HAP-1 (cell line): Measurements from ENCODE around the gene ZFX.
"Not testable (repeated sequence)": the region's sequence is repeated elsewhere in the genome, so short reads cannot be mapped to it uniquely, and the experiment has no call there.

Experiments
- DNase-seq, 2 experiments: peaks; one replicate each; pipeline ENCODE4 v3.0.0-alpha.2; 2016 to 2020; ENCODE audit warnings: low spot score in 2 of 2
- H3K27me3 ChIP-seq: fragments of 250-450 bp; sonication (Bioruptor Pico); 2 replicates; pipeline ENCODE4 v1.5.1; 2020; ENCODE audit warnings: low read depth, mild to moderate bottlenecking, moderate library complexity
- H3K36me3 ChIP-seq: fragments of 250-450 bp; sonication (Bioruptor Pico); replicated peaks from 2 replicates; pipeline ENCODE4 v1.5.1; 2020; ENCODE audit warnings: mild to moderate bottlenecking
- H3K4me1 ChIP-seq: fragments of 250-450 bp; sonication (Bioruptor Pico); 2 replicates; pipeline ENCODE4 v1.5.1; 2020; ENCODE audit warnings: mild to moderate bottlenecking
- H3K4me3 ChIP-seq: fragments of 250-450 bp; sonication (Bioruptor Pico); 2 replicates; pipeline ENCODE4 v1.5.1; 2020; ENCODE audit warnings: mild to moderate bottlenecking, moderate library complexity
- H3K9me3 ChIP-seq: fragments of 250-450 bp; sonication (Bioruptor Pico); 2 replicates; pipeline ENCODE4 v1.5.1; 2020; ENCODE audit warnings: mild to moderate bottlenecking, moderate library complexity
- in situ Hi-C: fragments of 300-500 bp; cut with MboI; formaldehyde crosslinking; loops from 3 replicates; pipeline ENCODE4 v1.14.3; 2020; ENCODE audit warnings: low sequenced_read_pairs, inconsistent platforms, mixed read lengths

ZFX gene

GRCh38 chrX:24149351-24150050, at the start of gene ZFX:
ZFX (plus strand) TSS chrX:24149729; CDS start chrX:24172743, 23,014 bp downstream.
- Histone ChIP-seq H3K4me3 (peak within 1 kb of the TSS; percentile 75), H3K27me3 (no peaks in the 10 kb centered on the region), H3K9me3 (no peaks in the 10 kb centered on the region), H3K4me1 (peaks cover 66% of the 10 kb centered on the region), H3K36me3 (peaks cover 13% of the 10 kb centered on the region)
- in situ Hi-C loops: loop anchor here (10.0 kb wide), 1 partner anchor 65 kb away; no protein-coding TSS in a partner anchor
- DNase-seq: peak in 1 of 2 experiments; percentile 83

- H3K27me3 ChIP-seq: no peaks in the 10 kb centered on the region; the same call in 1 of the 2 replicates
Measured at GRCh38 chrX:24100713-24101112, 48.8 kb upstream of the ZFX start.

GRCh38 chrX:24110069-24110468, 39.5 kb upstream of the ZFX start:
- no peaks in the 10 kb centered on the region for H3K4me1 ChIP-seq
- no peaks in the 10 kb centered on the region for H3K9me3 ChIP-seq
- H3K4me3 ChIP-seq: no peak overlapping the region
- in situ Hi-C loops: no loop called here
- no peak for DNase-seq
- no peaks in the 10 kb centered on the region for H3K27me3 ChIP-seq
- H3K36me3 ChIP-seq: no peaks in the 10 kb centered on the region

More at GRCh38 chrX:24100713-24101112, 48.8 kb upstream of the ZFX start:
- no peaks in the 10 kb centered on the region for H3K9me3 ChIP-seq
- peaks cover under 1% of the 10 kb centered on the region; the same call in 1 of the 2 replicates for H3K4me1 ChIP-seq
- no peaks in the 10 kb centered on the region for H3K36me3 ChIP-seq
- no peak overlapping the region for H3K4me3 ChIP-seq
- no peak for DNase-seq
- in situ Hi-C loops: no loop called here

GRCh38 chrX:24113181-24113580, 36.3 kb upstream of the ZFX start:
- in situ Hi-C loops: no loop called here
- no peak for DNase-seq
- no peaks in the 10 kb centered on the region for H3K27me3 ChIP-seq
- no peaks in the 10 kb centered on the region; the same call in 1 of the 2 replicates for H3K9me3 ChIP-seq
- H3K4me3 ChIP-seq: no peak overlapping the region
- no peaks in the 10 kb centered on the region for H3K4me1 ChIP-seq
- no peaks in the 10 kb centered on the region for H3K36me3 ChIP-seq

GRCh38 chrX:24117258-24117657, 32.3 kb upstream of the ZFX start:
- no peak for DNase-seq

GRCh38 chrX:24124244-24124799, 25.2 kb upstream of the ZFX start:
- Histone ChIP-seq H3K4me1 (peaks cover 13% of the 10 kb centered on the region), H3K36me3 (no peaks in the 10 kb centered on the region), H3K9me3 (no peaks in the 10 kb centered on the region), H3K27me3 (no peaks in the 10 kb centered on the region), H3K4me3 (no peak overlapping the region)
- peak in 1 of 2 experiments; percentile 28 for DNase-seq
- in situ Hi-C loops: no loop called here

More at GRCh38 chrX:24117258-24117657, 32.3 kb upstream of the ZFX start:
- H3K4me1 ChIP-seq: no peaks in the 10 kb centered on the region
- H3K36me3 ChIP-seq: no peaks in the 10 kb centered on the region
- H3K27me3 ChIP-seq: no peaks in the 10 kb centered on the region
- in situ Hi-C loops: no loop called here
- H3K9me3 ChIP-seq: no peaks in the 10 kb centered on the region; the same call in 1 of the 2 replicates
- H3K4me3 ChIP-seq: no peak overlapping the region

GRCh38 chrX:24125028-24125612, 24.4 kb upstream of the ZFX start:
- Histone ChIP-seq H3K9me3 (no peaks in the 10 kb centered on the region), H3K4me3 (no peak overlapping the region), H3K36me3 (no peaks in the 10 kb centered on the region), H3K4me1 (peaks cover 18% of the 10 kb centered on the region), H3K27me3 (no peaks in the 10 kb centered on the region)
- in situ Hi-C loops: no loop called here
- DNase-seq: no peak

GRCh38 chrX:24131476-24131875, 18.1 kb upstream of the ZFX start:
- no peaks in the 10 kb centered on the region for H3K9me3 ChIP-seq
- H3K4me1 ChIP-seq: peaks cover 17% of the 10 kb centered on the region
- no peaks in the 10 kb centered on the region for H3K36me3 ChIP-seq
- in situ Hi-C loops: no loop called here
- no peak for DNase-seq
- no peaks in the 10 kb centered on the region for H3K27me3 ChIP-seq
- no peak overlapping the region for H3K4me3 ChIP-seq

- Histone ChIP-seq H3K4me3 (no peak overlapping the region), H3K9me3 (no peaks in the 10 kb centered on the region), H3K27me3 (no peaks in the 10 kb centered on the region), H3K4me1 (peaks cover 24% of the 10 kb centered on the region), H3K36me3 (no peaks in the 10 kb centered on the region)
- in situ Hi-C loops: no loop called here
- DNase-seq: no peak
Measured at GRCh38 chrX:24133312-24133711, 16.2 kb upstream of the ZFX start.

- H3K4me3 ChIP-seq, H3K27me3 ChIP-seq, DNase-seq, in situ Hi-C loops, H3K36me3 ChIP-seq, H3K9me3 ChIP-seq: not testable (repeated sequence)
- H3K4me1 ChIP-seq: peaks cover 22% of the 10 kb centered on the region
Measured at GRCh38 chrX:24135768-24136167, 13.8 kb upstream of the ZFX start.

- Histone ChIP-seq H3K27me3 (no peaks in the 10 kb centered on the region), H3K4me3 (no peak overlapping the region), H3K9me3 (no peaks in the 10 kb centered on the region), H3K4me1 (peaks cover 15% of the 10 kb centered on the region), H3K36me3 (no peaks in the 10 kb centered on the region)
- in situ Hi-C loops: no loop called here
- DNase-seq: no peak
Measured at GRCh38 chrX:24137192-24137591, 12.3 kb upstream of the ZFX start.

- not testable (repeated sequence) for H3K9me3 ChIP-seq, H3K27me3 ChIP-seq, DNase-seq, H3K4me3 ChIP-seq, H3K36me3 ChIP-seq
- H3K4me1 ChIP-seq: peaks cover 39% of the 10 kb centered on the region
- in situ Hi-C loops: loop anchor here (10.0 kb wide), 1 partner anchor 59 kb away; no protein-coding TSS in a partner anchor
Measured at GRCh38 chrX:24143982-24144381, 5.5 kb upstream of the ZFX start.

- in situ Hi-C loops: loop anchor here (10.0 kb wide), 1 partner anchor 60 kb away; no protein-coding TSS in a partner anchor
- H3K4me1 ChIP-seq: peaks cover 39% of the 10 kb centered on the region
- no peak overlapping the region for H3K4me3 ChIP-seq
Measured at GRCh38 chrX:24144528-24144927, 5.0 kb upstream of the ZFX start.

More at GRCh38 chrX:24144528-24144927, 5.0 kb upstream of the ZFX start:
- no peaks in the 10 kb centered on the region for H3K9me3 ChIP-seq
- no peaks in the 10 kb centered on the region for H3K27me3 ChIP-seq
- H3K36me3 ChIP-seq: no peaks in the 10 kb centered on the region
- DNase-seq: no peak
